ENCODE measurements around the gene CD276.
"Not testable (repeated sequence)": the region's sequence is repeated elsewhere in the genome, so short reads cannot be mapped to it uniquely, and the experiment has no call there.

Gene CD276

DNA sequence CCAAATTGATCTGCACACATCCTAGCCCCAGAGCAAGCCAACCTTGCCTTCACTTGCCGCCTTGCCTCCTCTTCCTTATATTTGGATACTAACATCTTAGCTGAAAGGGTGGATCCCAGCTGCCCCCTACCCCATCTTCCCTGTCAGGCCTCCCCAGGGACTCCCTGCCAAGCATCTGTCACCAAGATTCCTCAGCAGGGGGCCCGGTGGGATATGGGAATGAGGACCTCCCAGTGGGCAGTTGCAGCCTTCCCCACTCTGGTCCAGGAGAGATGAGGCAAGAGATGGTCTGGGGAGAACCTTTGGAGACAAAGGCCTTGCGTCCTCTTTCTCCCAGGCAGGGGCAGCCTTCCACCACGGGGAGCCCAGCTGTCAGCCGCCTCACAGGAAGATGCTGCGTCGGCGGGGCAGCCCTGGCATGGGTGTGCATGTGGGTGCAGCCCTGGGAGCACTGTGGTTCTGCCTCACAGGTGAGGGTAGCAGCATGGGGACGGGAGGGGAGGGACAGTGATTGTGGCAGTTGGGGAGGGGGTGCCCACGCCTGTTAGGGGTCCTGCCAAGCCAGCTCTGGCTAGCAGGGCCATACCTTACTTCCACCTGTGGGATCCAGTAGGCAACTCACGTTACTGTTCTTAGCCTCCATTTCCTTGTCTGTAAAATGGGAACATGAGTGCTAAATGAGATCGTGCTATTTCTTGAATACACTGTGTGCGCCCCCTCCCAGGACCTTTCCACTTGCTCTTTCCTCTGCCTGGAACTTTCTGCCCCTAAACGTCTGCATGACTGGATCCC, 15.3 kb downstream of the CD276 start:
- 92% methylated on average over 9 of the region's 14 CpGs for WGBS (ENCODE audit: insufficient coverage)
- no peak overlapping the region for H3K4me3 ChIP-seq (ENCODE audit: control insufficient read depth in 1 of 7, extremely low read depth in 1 of 7, insufficient read depth in 4 of 7, low read depth in 2 of 7, low read length in 6 of 7)
- no peak for DNase-seq
- ChIA-PET POLR2A (interaction anchor here (1.0 to 1.4 kb wide), 2 partner anchors 48 to 63 kb away, joined by 3 to 5 read pairs; no protein-coding TSS in a partner anchor), CTCF (interaction anchor here (0.7 to 16.8 kb wide), 32 partner anchors 8 to 433 kb away, joined by 3 to 287 read pairs (median 4); partner anchors contain the start of genes CD276 and NPTN)
- H3K27ac ChIP-seq (ENCODE audit: insufficient read depth in 1 of 2, low read depth in 1 of 2, low read length in 2 of 2, poor library complexity in 1 of 2, severe bottlenecking in 2 of 2) = no peak overlapping the region
- H3K9me3 ChIP-seq (ENCODE audit: control extremely low read depth in 1 of 5, control insufficient read depth in 4 of 5, insufficient read depth in 2 of 5, low read depth in 1 of 5, low read length in 4 of 5) = no peaks in the 10 kb centered on the region
- no peaks in the 10 kb centered on the region for H3K36me3 ChIP-seq (ENCODE audit: control insufficient read depth in 4 of 4, insufficient read depth in 4 of 4, low read length in 3 of 4)
- peaks cover 0 to 38% (median 28%) of the 10 kb centered on the region in 4 experiments for H3K4me1 ChIP-seq (ENCODE audit: control extremely low read depth in 1 of 4, control insufficient read depth in 4 of 4, insufficient read depth in 4 of 4, low read length in 3 of 4)
- peaks cover 0 to 19% (median 5%) of the 10 kb centered on the region in 5 experiments for H3K27me3 ChIP-seq (replicated peaks in 2 of 5; ENCODE audit: control insufficient read depth in 4 of 5, insufficient read depth in 5 of 5, low read length in 4 of 5)

DNA sequence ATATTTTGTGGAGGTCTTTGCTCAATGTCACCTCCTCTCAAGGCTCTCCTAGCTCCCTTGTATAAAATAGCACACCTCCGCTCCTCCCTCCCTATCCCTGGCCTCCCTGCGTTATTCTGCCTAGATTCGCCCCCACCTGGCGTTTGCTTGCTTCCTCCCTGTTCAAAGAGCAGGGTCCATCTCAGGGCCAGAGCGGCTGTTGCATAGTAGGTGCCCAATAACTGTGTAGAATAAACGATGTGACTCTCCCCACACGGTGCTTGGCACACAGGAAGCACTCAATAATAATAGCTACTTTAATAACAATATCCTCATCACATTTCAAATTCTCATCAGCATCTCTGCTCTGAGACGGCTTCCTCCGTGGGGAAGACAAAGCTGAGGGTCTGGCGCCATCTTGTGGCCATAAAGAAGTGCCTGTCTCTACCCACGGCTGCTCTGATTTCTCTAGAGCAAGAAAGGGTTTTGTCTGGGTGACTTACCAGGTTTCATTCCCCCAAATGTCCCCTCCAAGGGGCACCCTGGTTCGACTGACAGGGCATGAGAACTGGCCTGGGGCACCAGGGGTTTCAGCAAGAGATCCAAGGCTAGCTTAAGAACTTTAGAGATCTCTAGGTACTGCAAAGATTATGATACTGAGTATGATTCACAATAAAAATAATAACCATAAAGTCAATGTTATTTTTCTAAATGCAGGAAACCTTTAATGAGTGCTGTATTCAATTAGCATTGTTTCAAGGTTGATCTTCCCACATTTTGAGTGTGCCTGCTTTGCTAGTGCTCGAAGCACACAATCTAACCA, 16.1 kb downstream of the CD276 start:
- 19% methylated on average over 11 of the region's 13 CpGs for WGBS (ENCODE audit: insufficient coverage)
- peak; percentile 81 to 93 (median 88) for DNase-seq
- CTCF ChIA-PET = interaction anchor here (0.7 to 16.8 kb wide), 31 partner anchors 9 to 654 kb away, joined by 3 to 287 read pairs (median 4); partner anchors contain the start of genes CD276 and NPTN
- Histone ChIP-seq H3K27me3 (replicated peaks in 2 of 5; ENCODE audit: control insufficient read depth in 4 of 5, insufficient read depth in 5 of 5, low read length in 4 of 5) (peaks cover 0 to 11% (median 5%) of the 10 kb centered on the region in 5 experiments), H3K4me1 (ENCODE audit: control extremely low read depth in 1 of 4, control insufficient read depth in 4 of 4, insufficient read depth in 4 of 4, low read length in 3 of 4) (peaks cover 0 to 30% (median 27%) of the 10 kb centered on the region in 4 experiments), H3K36me3 (ENCODE audit: control insufficient read depth in 4 of 4, insufficient read depth in 4 of 4, low read length in 3 of 4) (no peaks in the 10 kb centered on the region), H3K27ac (ENCODE audit: insufficient read depth in 1 of 2, low read depth in 1 of 2, low read length in 2 of 2, poor library complexity in 1 of 2, severe bottlenecking in 2 of 2) (no peak overlapping the region), H3K4me3 (ENCODE audit: control insufficient read depth in 1 of 7, extremely low read depth in 1 of 7, insufficient read depth in 4 of 7, low read depth in 2 of 7, low read length in 6 of 7) (no peak overlapping the region), H3K9me3 (ENCODE audit: control extremely low read depth in 1 of 5, control insufficient read depth in 4 of 5, insufficient read depth in 2 of 5, low read depth in 1 of 5, low read length in 4 of 5) (no peaks in the 10 kb centered on the region)
- POLR2A ChIA-PET = interaction anchor here (1.0 to 1.4 kb wide), 2 partner anchors 49 to 64 kb away, joined by 3 to 5 read pairs; no protein-coding TSS in a partner anchor

DNA sequence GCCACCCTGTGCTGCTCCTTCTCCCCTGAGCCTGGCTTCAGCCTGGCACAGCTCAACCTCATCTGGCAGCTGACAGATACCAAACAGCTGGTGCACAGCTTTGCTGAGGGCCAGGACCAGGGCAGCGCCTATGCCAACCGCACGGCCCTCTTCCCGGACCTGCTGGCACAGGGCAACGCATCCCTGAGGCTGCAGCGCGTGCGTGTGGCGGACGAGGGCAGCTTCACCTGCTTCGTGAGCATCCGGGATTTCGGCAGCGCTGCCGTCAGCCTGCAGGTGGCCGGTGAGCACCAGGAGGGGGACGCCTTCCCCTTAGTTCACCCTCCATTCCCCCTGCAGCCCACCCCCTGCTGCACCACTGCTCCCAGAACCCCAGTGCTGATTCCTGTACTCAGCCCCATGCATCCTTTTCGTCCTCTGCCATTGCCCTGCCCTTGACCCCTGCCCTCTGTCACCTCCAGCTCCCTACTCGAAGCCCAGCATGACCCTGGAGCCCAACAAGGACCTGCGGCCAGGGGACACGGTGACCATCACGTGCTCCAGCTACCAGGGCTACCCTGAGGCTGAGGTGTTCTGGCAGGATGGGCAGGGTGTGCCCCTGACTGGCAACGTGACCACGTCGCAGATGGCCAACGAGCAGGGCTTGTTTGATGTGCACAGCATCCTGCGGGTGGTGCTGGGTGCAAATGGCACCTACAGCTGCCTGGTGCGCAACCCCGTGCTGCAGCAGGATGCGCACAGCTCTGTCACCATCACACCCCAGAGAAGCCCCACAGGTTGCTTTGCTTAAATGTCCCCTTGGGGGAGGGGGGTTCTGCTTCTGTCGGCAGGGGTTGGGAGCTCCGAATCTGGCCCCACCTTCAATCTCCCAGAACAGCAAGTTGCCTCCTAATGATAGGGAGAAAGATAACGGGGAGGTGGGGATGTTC, 18.4 kb downstream of the CD276 start:
- POLR2A ChIA-PET; H3K36me3 ChIP-seq (ENCODE audit: control insufficient read depth in 4 of 4, insufficient read depth in 4 of 4, low read length in 3 of 4); H3K27ac ChIP-seq (ENCODE audit: insufficient read depth in 1 of 2, low read depth in 1 of 2, low read length in 2 of 2, poor library complexity in 1 of 2, severe bottlenecking in 2 of 2); DNase-seq; H3K4me1 ChIP-seq (ENCODE audit: control extremely low read depth in 1 of 4, control insufficient read depth in 4 of 4, insufficient read depth in 4 of 4, low read length in 3 of 4); H3K9me3 ChIP-seq (ENCODE audit: control extremely low read depth in 1 of 5, control insufficient read depth in 4 of 5, insufficient read depth in 2 of 5, low read depth in 1 of 5, low read length in 4 of 5); H3K4me3 ChIP-seq (ENCODE audit: control insufficient read depth in 1 of 7, extremely low read depth in 1 of 7, insufficient read depth in 4 of 7, low read depth in 2 of 7, low read length in 6 of 7): not testable (repeated sequence)
- peaks cover 0 to 10% (median 2%) of the 10 kb centered on the region in 5 experiments for H3K27me3 ChIP-seq (replicated peaks in 2 of 5; ENCODE audit: control insufficient read depth in 4 of 5, insufficient read depth in 5 of 5, low read length in 4 of 5)
- CTCF ChIA-PET = interaction anchor here (0.8 to 16.8 kb wide), 6 partner anchors 20 to 421 kb away, joined by 3 to 287 read pairs (median 4); partner anchors contain the start of genes CD276 and NPTN
- WGBS (ENCODE audit: insufficient coverage) = 94% methylated on average over 18 of the region's 33 CpGs

DNA sequence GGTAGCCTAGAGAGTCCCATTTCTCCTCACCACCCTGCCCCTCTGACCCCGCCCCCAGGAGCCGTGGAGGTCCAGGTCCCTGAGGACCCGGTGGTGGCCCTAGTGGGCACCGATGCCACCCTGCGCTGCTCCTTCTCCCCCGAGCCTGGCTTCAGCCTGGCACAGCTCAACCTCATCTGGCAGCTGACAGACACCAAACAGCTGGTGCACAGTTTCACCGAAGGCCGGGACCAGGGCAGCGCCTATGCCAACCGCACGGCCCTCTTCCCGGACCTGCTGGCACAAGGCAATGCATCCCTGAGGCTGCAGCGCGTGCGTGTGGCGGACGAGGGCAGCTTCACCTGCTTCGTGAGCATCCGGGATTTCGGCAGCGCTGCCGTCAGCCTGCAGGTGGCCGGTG, 19.4 kb downstream of the CD276 start:
- H3K36me3 ChIP-seq (ENCODE audit: control insufficient read depth in 4 of 4, insufficient read depth in 4 of 4, low read length in 3 of 4); H3K27ac ChIP-seq (ENCODE audit: insufficient read depth in 1 of 2, low read depth in 1 of 2, low read length in 2 of 2, poor library complexity in 1 of 2, severe bottlenecking in 2 of 2); H3K4me1 ChIP-seq (ENCODE audit: control extremely low read depth in 1 of 4, control insufficient read depth in 4 of 4, insufficient read depth in 4 of 4, low read length in 3 of 4); POLR2A ChIA-PET; DNase-seq; H3K9me3 ChIP-seq (ENCODE audit: control extremely low read depth in 1 of 5, control insufficient read depth in 4 of 5, insufficient read depth in 2 of 5, low read depth in 1 of 5, low read length in 4 of 5); H3K4me3 ChIP-seq (ENCODE audit: control insufficient read depth in 1 of 7, extremely low read depth in 1 of 7, insufficient read depth in 4 of 7, low read depth in 2 of 7, low read length in 6 of 7): not testable (repeated sequence)
- CTCF ChIA-PET = interaction anchor here (0.6 to 16.8 kb wide), 7 partner anchors 13 to 423 kb away, joined by 3 to 287 read pairs (median 5); partner anchors contain the start of genes CD276 and NPTN
- peaks cover 0 to 10% (median 2%) of the 10 kb centered on the region in 5 experiments for H3K27me3 ChIP-seq (replicated peaks in 2 of 5; ENCODE audit: control insufficient read depth in 4 of 5, insufficient read depth in 5 of 5, low read length in 4 of 5)
- WGBS (ENCODE audit: insufficient coverage) = 93% methylated on average over 19 of the region's 23 CpGs

DNA sequence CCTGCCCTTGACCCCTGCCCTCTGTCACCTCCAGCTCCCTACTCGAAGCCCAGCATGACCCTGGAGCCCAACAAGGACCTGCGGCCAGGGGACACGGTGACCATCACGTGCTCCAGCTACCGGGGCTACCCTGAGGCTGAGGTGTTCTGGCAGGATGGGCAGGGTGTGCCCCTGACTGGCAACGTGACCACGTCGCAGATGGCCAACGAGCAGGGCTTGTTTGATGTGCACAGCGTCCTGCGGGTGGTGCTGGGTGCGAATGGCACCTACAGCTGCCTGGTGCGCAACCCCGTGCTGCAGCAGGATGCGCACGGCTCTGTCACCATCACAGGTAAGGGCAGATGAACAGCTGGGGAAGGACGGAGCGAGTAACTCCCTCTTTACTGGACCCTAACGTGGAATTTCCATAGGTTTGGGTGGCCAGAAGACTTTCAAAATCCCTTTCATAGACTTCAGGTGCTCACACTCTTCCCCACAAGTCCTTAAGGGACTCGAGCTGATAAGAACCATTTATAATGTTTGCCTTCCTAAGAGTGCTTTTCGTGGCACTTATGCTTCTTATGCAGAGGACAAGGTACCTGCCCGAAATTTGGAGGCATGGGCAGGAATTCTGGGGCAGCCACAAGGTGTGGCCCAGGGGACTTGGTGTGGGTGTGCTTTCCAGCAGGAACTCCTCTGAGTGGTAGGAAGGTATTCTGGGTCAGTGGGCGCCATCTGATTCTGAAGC, 20.1 kb downstream of the CD276 start:
- H3K4me1 ChIP-seq (ENCODE audit: control extremely low read depth in 1 of 4, control insufficient read depth in 4 of 4, insufficient read depth in 4 of 4, low read length in 3 of 4); H3K9me3 ChIP-seq (ENCODE audit: control extremely low read depth in 1 of 5, control insufficient read depth in 4 of 5, insufficient read depth in 2 of 5, low read depth in 1 of 5, low read length in 4 of 5); DNase-seq; H3K27ac ChIP-seq (ENCODE audit: insufficient read depth in 1 of 2, low read depth in 1 of 2, low read length in 2 of 2, poor library complexity in 1 of 2, severe bottlenecking in 2 of 2); H3K4me3 ChIP-seq (ENCODE audit: control insufficient read depth in 1 of 7, extremely low read depth in 1 of 7, insufficient read depth in 4 of 7, low read depth in 2 of 7, low read length in 6 of 7); H3K27me3 ChIP-seq (replicated peaks in 2 of 5; ENCODE audit: control insufficient read depth in 4 of 5, insufficient read depth in 5 of 5, low read length in 4 of 5); POLR2A ChIA-PET; H3K36me3 ChIP-seq (ENCODE audit: control insufficient read depth in 4 of 4, insufficient read depth in 4 of 4, low read length in 3 of 4): not testable (repeated sequence)
- 86% methylated on average over 13 of the region's 23 CpGs for WGBS (ENCODE audit: insufficient coverage)
- CTCF ChIA-PET = interaction anchor here (0.9 to 16.8 kb wide), 18 partner anchors 12 to 463 kb away, joined by 3 to 287 read pairs (median 4); partner anchors contain the start of genes CD276 and NPTN

Data from common myeloid progenitor, CD34-positive (primary cell).